Ishikawa (cell line): ENCODE measurements around the gene SLC24A3.

Source experiments
- CEBPB ChIP-seq: IDR thresholded peaks from 2 replicates; pipeline ENCODE4 v1.6.1; 2012
- CREB1 ChIP-seq: IDR thresholded peaks from 2 replicates; pipeline ENCODE4 v1.6.1; 2012; ENCODE audit warnings: low read depth
- EGR1 ChIP-seq: IDR thresholded peaks from 2 replicates; pipeline ENCODE4 v1.6.1; 2012
- EP300 ChIP-seq: IDR thresholded peaks from 2 replicates; pipeline ENCODE4 v1.6.1; 2012; ENCODE audit warnings: borderline replicate concordance
- FOXM1 ChIP-seq: IDR thresholded peaks from 2 replicates; pipeline ENCODE4 v1.6.1; 2012; ENCODE audit warnings: low read depth, borderline replicate concordance
- NFIC ChIP-seq: IDR thresholded peaks from 2 replicates; pipeline ENCODE4 v1.6.1; 2012
- RAD21 ChIP-seq: IDR thresholded peaks from 2 replicates; pipeline ENCODE4 v1.6.1; 2012; ENCODE audit warnings: low read depth
- TAF1 ChIP-seq: IDR thresholded peaks from 2 replicates; pipeline ENCODE4 v1.6.1; 2012; ENCODE audit warnings: low read depth, mild to moderate bottlenecking
- TCF12 ChIP-seq: IDR thresholded peaks from 2 replicates; pipeline ENCODE4 v1.6.1; 2012; ENCODE audit warnings: low read depth
- TEAD4 ChIP-seq: IDR thresholded peaks from 2 replicates; pipeline ENCODE4 v1.6.1; 2012
- YY1 ChIP-seq: IDR thresholded peaks from 2 replicates; pipeline ENCODE4 v1.6.1; 2012; ENCODE audit warnings: low read depth
- ZBTB7A ChIP-seq: IDR thresholded peaks from 2 replicates; pipeline ENCODE4 v1.6.1; 2012; ENCODE audit warnings: low read depth
- TF ChIP-seq, protein P1 (sequence below): IDR thresholded peaks from 2 replicates; pipeline ENCODE4 v1.6.1; 2012; ENCODE audit warnings: low read depth, mild to moderate bottlenecking
- TF ChIP-seq, protein P2 (sequence below): IDR thresholded peaks from 2 replicates; pipeline ENCODE4 v1.6.1; 2012
- TF ChIP-seq, protein P3 (sequence below): IDR thresholded peaks from 2 replicates; pipeline ENCODE4 v1.6.1; 2012

Gene SLC24A3

DNA sequence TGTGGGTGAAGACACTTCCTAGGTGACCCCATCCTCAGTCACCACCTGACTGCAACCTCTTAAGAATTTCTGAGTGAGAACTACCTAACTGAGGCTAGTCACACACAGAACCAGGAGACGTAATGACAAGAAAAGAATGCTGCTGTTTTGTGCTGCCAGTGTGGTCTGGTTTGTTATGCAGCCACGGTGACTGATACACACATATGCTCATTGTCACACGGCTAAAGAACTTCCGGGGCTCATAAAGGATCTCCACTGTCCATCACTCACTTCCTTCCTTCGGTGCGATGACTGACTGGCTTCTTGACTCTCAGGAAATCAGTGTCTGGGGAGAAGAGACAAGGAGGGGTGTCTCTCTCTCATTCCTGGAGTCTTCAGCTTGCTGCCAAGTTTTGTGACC lies 88.0 kb downstream of the SLC24A3 start:
- no peak for TF ChIP-seq TEAD4
- TF ChIP-seq, protein P1, sequence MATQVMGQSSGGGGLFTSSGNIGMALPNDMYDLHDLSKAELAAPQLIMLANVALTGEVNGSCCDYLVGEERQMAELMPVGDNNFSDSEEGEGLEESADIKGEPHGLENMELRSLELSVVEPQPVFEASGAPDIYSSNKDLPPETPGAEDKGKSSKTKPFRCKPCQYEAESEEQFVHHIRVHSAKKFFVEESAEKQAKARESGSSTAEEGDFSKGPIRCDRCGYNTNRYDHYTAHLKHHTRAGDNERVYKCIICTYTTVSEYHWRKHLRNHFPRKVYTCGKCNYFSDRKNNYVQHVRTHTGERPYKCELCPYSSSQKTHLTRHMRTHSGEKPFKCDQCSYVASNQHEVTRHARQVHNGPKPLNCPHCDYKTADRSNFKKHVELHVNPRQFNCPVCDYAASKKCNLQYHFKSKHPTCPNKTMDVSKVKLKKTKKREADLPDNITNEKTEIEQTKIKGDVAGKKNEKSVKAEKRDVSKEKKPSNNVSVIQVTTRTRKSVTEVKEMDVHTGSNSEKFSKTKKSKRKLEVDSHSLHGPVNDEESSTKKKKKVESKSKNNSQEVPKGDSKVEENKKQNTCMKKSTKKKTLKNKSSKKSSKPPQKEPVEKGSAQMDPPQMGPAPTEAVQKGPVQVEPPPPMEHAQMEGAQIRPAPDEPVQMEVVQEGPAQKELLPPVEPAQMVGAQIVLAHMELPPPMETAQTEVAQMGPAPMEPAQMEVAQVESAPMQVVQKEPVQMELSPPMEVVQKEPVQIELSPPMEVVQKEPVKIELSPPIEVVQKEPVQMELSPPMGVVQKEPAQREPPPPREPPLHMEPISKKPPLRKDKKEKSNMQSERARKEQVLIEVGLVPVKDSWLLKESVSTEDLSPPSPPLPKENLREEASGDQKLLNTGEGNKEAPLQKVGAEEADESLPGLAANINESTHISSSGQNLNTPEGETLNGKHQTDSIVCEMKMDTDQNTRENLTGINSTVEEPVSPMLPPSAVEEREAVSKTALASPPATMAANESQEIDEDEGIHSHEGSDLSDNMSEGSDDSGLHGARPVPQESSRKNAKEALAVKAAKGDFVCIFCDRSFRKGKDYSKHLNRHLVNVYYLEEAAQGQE: no peak
- no peak for TF ChIP-seq TCF12
- TF ChIP-seq TAF1: no peak
- no peak for TF ChIP-seq EP300
- no peak for TF ChIP-seq RAD21
- TF ChIP-seq CEBPB: no peak

DNA sequence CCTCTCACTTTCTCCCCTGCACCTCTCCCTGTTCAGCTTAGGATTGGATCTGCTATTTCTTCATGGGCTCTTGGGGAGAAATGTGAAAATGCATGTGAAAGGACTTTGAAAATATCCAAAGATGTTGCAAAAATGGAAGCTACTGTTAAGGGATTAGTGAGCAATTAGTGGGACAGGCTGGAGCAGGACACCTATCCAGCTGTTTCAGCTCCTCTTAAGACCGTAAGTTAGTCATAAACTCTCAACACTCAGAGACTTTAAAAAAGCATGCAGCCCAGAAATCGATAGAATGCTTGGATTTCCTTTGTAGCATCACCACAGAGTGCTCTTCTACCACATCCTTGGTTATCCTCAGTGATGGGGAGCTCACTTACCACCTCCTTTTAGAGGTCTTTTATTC lies 88.7 kb downstream of the SLC24A3 start:
- no peak for TF ChIP-seq TAF1
- TF ChIP-seq EGR1: no peak
- TF ChIP-seq, protein P2, sequence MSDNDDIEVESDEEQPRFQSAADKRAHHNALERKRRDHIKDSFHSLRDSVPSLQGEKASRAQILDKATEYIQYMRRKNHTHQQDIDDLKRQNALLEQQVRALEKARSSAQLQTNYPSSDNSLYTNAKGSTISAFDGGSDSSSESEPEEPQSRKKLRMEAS: no peak
- no peak for TF ChIP-seq FOXM1
- TF ChIP-seq, protein P1: no peak
- no peak for TF ChIP-seq TCF12

DNA sequence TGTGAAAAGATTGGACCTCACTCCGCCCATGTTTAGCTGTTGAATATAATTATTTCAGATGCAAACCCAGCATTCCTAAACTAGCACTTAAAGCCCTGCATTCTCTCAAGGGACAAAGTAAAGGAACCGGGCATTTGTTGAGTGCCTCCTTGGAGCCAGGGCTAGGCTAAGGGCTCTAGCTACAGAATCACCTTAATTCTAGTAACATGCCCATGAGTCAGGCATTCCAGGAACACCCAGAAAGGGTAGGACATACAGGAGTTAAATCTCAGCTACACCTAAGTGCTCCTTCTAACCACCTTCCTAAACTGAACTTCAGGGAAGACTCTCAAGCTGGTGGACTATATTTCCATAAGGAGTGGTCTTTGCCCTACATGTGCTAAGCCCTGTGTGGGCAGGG lies 89.4 kb downstream of the SLC24A3 start:
- TF ChIP-seq EP300: no peak
- TF ChIP-seq TCF12: no peak
- TF ChIP-seq, protein P2: no peak
- TF ChIP-seq CEBPB: no peak
- no peak for TF ChIP-seq TAF1
- no peak for TF ChIP-seq CREB1
- no peak for TF ChIP-seq TEAD4
- TF ChIP-seq, protein P3, sequence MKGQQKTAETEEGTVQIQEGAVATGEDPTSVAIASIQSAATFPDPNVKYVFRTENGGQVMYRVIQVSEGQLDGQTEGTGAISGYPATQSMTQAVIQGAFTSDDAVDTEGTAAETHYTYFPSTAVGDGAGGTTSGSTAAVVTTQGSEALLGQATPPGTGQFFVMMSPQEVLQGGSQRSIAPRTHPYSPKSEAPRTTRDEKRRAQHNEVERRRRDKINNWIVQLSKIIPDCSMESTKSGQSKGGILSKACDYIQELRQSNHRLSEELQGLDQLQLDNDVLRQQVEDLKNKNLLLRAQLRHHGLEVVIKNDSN: no peak
- TF ChIP-seq EGR1: no peak
- TF ChIP-seq FOXM1: no peak
- TF ChIP-seq NFIC: no peak
- TF ChIP-seq YY1: no peak
- TF ChIP-seq RAD21: no peak
- TF ChIP-seq, protein P1: no peak
- no peak for TF ChIP-seq ZBTB7A

DNA sequence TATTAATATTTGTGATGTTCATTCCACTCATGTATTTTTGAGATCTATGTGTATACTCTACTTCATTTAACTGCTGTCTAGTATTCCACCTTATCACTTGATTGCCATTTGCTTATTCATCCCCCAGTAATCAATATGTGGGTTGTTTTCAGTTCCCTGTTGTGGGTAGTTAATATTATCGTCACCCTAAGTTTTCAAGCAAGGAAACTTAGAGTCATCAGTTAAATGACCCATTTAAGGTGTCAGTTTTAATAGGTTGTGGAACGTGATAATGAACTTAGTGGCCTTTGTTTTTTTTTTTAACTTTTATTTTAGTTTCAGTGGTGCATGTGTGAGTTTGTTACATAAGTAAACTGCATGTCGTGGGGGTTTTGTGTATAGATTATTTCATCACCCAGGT lies 90.3 kb downstream of the SLC24A3 start:
- TF ChIP-seq EGR1: no peak
- no peak for TF ChIP-seq NFIC
- TF ChIP-seq, protein P1: no peak
- no peak for TF ChIP-seq YY1
- TF ChIP-seq TEAD4: no peak

DNA sequence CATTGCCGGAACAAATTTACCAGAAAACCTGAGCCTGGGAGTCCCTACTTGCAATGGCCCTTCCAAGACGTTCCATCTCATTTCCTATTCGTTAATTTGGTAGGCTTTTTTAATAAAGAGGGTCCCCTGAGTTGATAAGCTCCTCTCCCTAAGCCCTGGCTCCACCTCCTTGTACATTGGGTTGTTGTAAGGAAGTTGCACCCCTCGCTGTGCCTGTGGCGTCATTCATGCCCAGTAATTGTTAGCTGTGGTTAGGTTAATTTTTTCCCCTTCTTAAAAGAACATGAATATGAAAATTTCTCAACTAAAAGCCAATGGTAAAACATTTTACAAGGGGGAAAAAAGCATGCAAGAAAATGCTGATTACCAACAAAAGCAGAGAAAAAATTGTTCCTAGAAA lies 91.9 kb downstream of the SLC24A3 start:
- TF ChIP-seq, protein P3: no peak
- TF ChIP-seq RAD21 (no peak), TCF12 (no peak), TEAD4 (no peak), EGR1 (no peak), CREB1 (no peak), YY1 (no peak), NFIC (no peak), EP300 (no peak), CEBPB (no peak), FOXM1 (no peak), TAF1 (no peak), ZBTB7A (no peak)
- TF ChIP-seq, protein P2: no peak
- TF ChIP-seq, protein P1: no peak
